Hypothalamus (tissue), 51 donors: ENCODE results near the gene ADRA2C.

Experiments used
- DNase-seq, 51 donors: peaks; one replicate each; lab custom pipeline; 2025; lab: John Stamatoyannopoulos, UW

Gene ADRA2C

GRCh38 chr4:3766036-3766784 is at the start of gene ADRA2C:
ADRA2C (plus strand) TSS chr4:3766385; CDS start chr4:3766607, 222 bp downstream.
- DNase-seq: peak in 9 of 51 donors; percentile 9 to 47 (median 28)

- DNase-seq: no peak
These were observed 49.5 kb upstream of the ADRA2C start for GRCh38 chr4:3716631-3717235.

- no peak for DNase-seq
These were observed 48.9 kb upstream of the ADRA2C start for GRCh38 chr4:3717241-3717640.

GRCh38 chr4:3718462-3718861 is 47.7 kb upstream of the ADRA2C start:
- no peak for DNase-seq

- DNase-seq: no peak
These were observed 47.0 kb upstream of the ADRA2C start for GRCh38 chr4:3719191-3719590.

GRCh38 chr4:3719836-3720235 is 46.3 kb upstream of the ADRA2C start:
- DNase-seq: no peak

GRCh38 chr4:3720466-3720865 is 45.7 kb upstream of the ADRA2C start:
- no peak for DNase-seq

- DNase-seq: no peak
These were observed 45.0 kb upstream of the ADRA2C start for GRCh38 chr4:3721186-3721585.

GRCh38 chr4:3721627-3722026 is 44.6 kb upstream of the ADRA2C start:
- peak in 24 of 51 donors; percentile 12 to 76 (median 44) for DNase-seq

- peak in 1 of 51 donors; percentile 64 for DNase-seq
These were observed 43.5 kb upstream of the ADRA2C start for GRCh38 chr4:3722446-3723231.

- peak in 2 of 51 donors; percentile 44 to 64 for DNase-seq
These were observed 42.9 kb upstream of the ADRA2C start for GRCh38 chr4:3723232-3723642.

GRCh38 chr4:3724319-3725231 is 41.6 kb upstream of the ADRA2C start:
- peak in 1 of 51 donors; percentile 33 for DNase-seq

- no peak for DNase-seq
These were observed 40.0 kb upstream of the ADRA2C start for GRCh38 chr4:3725936-3726870.

- DNase-seq: no peak
These were observed 38.2 kb upstream of the ADRA2C start for GRCh38 chr4:3727847-3728469.

GRCh38 chr4:3729188-3729881 is 36.9 kb upstream of the ADRA2C start:
- DNase-seq: peak in 2 of 51 donors; percentile 7 to 24

- no peak for DNase-seq
These were observed 36.3 kb upstream of the ADRA2C start for GRCh38 chr4:3729882-3730226.

- no peak for DNase-seq
These were observed 35.6 kb upstream of the ADRA2C start for GRCh38 chr4:3730422-3731190.
